ENCODE measurements around the gene UBA7.

UBA7 gene

DNA sequence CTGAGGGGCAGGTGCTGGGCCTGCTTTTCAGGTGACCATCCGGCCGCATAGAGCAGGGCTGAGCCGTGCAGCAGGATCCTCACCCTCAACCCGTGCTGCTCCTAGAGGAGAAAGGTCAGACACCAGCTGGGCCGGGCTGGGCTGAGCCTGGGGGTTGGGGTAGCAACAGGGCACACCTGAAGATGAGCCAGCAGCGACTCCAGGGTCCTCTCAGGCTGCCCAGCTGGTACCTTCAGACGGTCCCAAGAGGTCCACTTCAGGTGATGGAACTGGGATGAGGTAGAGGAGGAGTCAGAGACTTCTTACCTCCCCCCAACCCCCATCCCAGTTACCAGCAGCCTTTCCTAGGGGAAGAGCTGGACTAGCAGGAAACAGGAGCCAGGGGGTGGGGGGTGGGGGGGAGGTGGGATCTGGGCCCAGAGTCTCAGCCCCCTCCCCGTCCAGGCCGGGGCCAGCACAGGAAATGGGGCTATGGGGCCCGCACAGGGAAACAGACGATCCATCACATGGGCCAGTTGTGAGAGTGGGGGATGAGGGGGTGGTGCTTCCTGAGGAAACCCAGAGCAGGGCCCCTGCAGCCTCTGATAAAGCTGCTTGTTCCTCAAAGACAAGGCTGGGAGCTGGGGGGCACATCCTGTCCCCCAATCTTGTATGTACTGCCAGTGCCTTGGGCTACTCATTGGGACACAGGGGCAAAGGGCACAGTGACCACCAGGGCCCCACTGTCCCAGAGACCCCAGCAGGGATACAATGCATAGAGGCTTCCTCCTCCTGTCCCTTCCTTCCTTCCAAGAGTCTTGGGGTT is 7.7 kb downstream of the UBA7 start:
- no peak for DNase-seq

DNA sequence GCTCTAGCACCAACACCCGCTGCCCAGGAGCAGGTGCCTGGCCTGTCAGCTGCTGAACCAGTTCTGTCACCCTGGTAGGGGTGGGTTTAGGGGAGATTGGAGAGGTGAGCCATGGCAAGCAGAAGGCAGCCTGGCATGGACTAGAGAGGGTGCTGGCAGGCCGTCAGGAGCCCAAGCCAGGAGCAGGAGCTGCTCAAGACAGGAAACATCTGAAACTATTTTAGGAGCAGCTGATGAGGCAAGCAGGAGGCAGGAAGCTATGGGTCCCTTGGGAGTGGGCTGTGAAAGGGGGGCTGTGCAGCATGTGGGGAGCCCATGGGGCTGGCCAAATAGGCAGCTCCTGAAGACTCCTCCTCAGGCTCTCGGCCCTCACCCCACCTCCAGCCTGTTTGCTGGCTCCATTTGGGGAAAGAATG is 8.4 kb downstream of the UBA7 start:
- DNase-seq: no peak

DNA sequence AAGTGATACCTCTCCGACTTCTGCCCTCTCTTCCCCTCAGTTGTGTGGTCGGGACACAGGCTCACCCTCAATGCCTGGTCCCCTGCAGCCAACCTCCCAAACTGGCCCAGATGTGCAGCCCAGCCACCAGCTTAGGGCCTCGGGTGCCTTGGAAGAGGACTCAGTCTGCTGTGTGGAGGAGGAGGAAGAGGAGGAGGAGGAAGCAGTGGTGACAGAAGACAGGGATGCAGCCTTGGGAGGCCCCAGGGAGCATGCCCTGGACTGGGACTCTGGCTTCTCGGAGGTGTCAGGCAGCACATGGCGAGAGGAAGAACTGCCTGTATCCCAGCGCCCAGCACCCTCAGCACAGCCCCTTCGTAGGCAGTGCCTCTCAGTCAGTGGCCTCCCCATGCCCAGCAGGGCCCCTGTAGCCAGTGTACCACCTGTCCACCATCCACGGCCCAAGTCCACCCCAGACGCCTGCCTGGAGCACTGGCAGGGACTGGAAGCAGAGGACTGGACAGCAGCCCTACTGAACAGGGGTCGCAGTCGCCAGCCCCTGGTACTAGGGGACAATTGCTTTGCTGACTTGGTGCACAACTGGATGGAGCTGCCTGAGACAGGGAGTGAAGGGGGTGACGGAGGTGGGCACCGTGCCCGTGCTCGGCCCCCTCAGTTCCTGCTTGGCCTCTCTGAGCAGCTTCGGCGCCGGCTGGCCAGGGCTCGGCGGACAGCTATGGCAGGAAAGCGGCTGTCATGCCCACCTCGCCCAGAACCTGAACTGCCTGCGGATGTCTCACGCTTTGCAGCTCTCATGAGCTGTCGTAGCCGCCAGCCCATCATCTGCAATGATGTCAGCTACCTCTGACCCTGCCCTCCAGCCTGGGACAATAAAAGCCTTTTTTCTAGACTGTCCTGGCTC is 9.4 kb downstream of the UBA7 start:
- DNase-seq: no peak

DNA sequence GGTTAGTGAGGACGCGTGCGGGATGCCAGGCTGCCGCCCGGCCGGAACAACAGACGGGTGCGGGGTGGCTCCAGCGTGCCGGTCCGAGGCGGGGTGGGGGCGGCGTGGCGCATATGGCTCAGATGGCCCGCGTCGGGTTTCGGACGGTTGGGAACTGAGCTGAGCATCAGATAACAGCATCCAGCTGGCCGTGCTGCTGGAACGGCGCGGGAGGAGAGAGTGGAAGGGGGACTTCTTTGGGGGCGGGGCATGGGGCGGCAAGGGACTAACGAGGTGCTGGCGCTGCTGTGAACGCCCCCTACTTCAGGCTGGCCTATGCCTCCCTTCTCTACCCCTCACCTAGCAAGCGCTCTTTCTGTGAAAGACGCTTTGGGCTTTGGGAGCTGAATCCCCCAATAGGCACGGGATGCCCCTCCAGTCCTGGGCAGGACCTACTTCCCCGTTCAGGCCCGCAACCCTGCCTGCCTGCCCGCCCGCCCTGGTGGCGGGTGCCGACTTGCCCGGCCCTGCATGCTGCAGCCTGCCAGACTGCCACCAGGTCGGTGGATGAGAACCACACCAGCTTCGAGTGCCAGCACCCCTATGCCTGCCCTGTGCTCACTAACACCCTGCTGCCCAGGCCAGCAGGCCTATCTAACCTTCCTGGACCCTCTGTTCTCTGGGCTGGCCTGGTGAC is 10.2 kb downstream of the UBA7 start:
- DNase-seq: peak; percentile 20

DNA sequence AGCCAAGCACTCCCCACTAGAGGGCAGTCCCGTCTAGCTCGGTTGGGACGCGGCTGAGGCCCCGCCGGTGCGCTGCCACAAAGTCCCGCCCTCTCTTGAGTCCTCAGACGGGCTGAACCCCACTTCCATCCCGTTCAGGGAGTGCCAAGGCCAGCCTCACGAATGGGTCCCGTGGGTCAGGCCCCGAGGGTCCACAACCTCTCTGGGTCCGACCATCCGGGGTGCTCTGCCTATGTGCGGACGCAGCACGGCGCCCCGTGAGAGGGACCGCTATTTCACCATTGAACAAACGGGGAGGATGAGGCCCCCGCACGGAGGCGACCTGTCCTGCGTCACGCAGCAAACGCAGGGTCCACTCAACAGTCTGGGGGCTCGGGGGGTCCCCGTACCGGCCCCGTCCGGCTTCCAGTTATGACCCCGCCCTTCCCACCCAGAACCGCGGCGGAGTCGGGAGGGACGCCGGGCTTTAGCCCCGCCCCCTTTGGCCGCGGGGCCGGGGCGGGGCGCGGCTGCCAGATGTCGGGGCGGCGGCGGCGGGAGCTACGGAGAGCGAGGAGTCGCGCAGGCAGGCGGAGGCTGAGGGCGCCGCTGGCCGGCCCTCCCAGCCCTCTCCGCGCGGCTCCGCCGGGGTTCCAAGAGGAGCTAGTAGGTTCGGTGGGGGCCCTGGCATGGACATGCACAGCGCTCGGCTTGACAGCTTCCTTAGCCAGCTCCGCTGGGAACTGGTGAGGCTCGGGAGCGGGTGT is 10.9 kb downstream of the UBA7 start, which contains the start of gene INKA1:
TSS of gene INKA1 (plus strand) at position 543 of the 746 bp plus-strand sequence. CDS start at position 675, 132 bp downstream.
- peak; percentile 85 for DNase-seq

DNA sequence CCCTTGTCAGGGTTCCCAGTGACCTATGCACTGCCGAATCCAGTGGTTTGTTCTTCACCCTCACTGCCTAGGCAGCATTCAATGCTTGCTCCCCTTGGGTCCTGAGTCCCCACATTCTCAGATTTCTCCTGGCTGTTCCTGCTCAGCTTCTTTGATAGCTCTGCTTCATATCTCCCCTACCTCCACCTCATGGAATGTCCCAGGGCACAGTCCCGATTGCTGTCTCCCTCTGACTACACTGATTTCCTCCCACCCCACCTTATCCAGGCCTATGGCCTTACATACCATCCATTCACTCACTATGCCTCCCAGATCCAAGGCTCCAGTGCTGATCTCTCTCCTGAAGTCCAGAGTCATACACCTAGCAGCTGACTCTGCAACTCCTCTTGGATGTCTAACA is 12.6 kb downstream of the UBA7 start:
- no peak for DNase-seq

DNA sequence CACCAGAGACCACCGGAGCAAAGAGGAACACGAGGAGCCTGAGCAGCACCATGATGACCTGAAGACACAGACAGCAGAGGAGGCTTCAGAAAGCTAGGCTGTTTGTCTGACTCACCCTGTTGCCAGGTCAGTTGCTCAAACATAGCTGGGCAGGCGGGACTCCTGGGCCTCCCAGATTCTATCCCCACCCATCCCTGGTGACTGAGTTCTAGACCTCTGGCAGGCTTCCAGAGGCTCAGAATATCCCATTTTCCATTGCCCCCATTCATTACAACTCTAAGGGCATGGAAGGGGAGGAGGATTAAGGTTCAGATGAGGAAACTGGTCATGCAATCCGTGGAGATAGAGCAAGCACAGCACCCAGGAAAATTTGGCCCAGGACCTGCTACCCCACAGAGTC is 14.0 kb downstream of the UBA7 start, which contains the start of gene CDHR4:
TSS of gene CDHR4 (minus strand) at position 113 of the 400 bp plus-strand sequence. CDS start at position 52, 61 bp downstream.
- DNase-seq: no peak

DNA sequence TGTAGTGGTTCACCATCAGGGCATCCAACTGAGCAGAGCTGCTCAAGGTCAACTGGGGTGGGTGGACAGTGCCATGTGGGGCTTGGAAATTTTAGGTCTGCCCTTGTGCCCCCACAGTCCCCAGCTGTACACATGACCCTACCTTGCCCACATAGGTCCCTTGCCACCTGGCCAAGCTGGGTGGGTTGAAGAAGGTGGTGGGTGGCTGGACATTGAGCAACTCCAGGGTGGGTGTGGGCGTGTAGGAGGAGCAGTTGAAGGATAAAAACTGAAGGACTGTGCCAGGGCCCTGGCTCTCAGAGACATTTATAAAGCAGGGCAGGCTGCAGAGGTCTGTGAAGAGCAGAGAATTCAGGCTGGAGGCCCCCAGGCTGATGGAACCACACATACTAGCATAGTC is 14.6 kb downstream of the UBA7 start:
- no peak for DNase-seq

DNA sequence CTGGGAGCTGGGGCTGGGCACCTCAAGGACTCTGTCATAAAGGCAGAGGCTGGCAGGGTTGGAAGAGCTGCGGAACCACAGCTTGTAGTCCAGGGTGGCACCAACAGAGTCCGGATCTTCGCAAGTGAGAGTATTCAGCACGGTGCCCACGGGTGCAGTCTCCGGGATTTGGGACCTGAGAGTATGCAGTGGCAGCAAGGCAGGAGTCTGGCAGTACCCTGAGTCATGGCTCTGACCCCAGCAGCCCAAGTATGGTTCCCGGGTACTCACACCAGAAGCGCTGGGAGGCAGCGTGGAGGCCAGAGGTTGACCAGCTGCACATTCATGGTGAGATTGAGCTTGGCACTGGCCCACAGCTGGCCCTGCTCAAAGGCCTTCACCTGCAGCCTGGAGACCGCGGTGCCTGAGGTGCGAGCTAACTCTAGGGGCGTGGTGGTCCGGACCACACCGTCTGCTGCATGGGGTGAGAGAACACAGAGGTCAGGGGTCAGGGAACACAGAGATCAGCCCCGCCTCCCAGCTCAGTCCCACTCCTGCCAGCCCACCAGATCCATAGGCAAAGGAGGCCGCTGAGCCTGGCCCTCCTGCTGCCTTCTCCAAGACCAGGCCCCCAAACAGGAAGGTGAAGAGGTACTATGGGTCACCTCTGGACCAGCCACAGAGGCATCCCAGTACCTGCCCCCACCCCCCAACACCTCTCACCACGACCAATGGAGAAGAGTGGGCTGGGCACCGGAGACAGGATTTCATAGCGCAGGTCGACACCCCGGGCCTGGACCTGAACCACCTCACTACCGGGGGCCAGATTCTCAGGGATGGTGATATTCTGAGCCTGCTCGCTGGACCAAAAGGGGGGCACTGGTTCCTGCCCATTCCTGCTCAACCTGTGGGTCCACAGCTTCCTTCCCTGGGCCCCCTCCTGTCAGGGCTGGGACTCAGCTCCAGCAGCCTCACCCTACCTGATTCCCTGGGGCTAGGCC is 18.5 kb downstream of the UBA7 start:
- no peak for DNase-seq

DNA sequence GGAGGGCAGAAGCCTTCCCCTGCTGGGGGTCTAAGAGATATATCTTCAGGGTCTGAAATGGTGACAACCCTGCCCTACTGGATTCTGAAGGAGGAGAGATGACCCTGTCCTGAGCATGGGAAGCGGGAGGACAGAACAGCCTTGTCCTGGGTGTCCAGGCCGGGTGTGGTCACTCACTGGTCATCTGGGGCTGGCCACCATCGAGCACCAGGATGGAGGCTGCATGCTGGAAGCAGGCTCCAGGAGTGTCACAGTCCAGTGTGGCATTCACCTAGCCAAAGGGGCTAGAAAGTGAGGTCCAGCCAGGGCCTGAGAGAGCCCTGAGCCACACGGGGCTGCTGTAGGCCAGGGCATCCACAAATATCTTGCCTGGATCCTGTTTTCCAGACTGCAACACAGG is 19.3 kb downstream of the UBA7 start:
- DNase-seq: no peak

DNA sequence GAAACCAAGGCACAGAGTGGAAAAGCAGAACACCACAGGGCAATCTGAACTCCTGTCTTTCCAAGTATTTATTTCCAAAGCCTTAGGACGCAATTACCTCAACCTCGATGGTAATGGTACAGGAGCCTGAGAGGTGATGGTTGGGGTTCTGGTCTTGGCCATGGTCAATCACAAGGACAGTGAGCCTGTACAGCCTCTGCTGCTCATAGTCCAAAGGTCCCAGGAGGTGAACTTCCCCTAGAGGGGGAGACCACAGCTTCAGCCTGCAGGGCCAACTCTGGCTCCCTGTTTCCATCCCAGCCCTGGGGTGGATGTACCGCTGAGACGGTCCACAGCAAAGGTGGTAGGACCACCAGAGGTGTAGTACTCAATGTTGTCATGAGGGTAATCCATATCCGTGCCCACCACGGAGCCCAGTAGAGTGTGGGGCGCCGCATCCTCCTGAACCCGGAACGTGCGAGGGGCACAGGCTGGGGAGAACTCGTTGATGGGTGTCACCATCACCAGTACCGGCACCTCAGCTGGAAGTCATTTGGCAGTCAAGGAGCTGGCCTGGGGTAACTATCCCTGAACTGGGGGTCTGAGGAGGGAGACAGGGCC is 20.2 kb downstream of the UBA7 start:
- no peak for DNase-seq

DNA sequence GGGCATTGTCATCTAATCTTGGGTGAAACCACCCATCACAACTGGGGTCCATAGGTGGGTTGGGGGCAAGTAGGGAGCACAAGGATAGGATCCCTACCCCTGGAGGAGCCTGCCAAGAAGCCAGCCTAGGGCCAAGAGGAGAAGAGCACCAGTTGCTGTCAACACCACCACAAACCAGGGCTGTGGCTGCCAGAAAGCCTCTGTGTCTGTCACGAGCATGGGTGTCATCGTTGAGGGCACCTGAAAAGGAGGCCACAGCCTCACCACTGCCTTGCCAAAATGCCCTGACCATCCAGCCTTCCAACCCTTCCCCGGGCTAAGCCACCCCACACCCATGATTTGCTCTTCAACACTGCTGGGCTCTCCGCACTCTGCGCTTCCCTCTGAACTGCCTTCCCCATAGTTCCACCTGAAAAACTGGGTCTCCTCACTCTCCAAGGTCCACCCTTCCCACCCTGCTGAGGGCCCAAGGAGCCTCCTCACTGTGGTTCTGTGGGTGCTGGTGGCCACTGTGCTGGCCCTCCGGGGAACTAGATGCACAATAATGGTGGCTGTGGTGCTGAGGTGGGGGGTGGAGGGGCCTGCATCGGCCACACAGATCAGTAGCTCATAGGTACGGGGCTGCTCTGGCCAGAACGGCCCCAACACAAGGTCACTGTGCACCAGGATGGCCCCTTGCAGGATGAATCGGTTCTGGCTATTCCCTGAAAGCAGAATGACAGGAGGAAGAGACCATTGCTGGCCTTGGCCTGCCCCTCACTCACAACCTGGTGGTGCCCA is 21.2 kb downstream of the UBA7 start:
- no peak for DNase-seq

DNA sequence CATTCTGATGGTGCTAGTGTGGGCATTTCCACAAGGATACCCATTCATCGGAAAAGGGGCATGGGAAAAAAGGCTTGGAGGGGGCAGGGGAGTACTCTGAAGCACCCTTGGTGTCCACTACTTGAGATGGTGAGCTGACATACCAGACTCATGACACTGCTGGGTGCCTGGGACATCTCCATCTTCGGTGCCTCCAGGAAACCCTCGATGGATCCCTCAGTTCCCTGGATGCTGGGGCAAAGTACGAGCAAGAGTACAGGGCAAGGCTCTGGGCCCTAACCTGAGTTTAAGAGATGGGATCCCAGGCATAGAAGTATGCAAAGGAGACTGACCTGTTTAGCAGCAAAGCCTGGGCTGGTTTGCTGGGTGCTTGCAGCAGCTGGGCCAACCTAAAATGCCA is 22.2 kb downstream of the UBA7 start:
- no peak for DNase-seq

DNA sequence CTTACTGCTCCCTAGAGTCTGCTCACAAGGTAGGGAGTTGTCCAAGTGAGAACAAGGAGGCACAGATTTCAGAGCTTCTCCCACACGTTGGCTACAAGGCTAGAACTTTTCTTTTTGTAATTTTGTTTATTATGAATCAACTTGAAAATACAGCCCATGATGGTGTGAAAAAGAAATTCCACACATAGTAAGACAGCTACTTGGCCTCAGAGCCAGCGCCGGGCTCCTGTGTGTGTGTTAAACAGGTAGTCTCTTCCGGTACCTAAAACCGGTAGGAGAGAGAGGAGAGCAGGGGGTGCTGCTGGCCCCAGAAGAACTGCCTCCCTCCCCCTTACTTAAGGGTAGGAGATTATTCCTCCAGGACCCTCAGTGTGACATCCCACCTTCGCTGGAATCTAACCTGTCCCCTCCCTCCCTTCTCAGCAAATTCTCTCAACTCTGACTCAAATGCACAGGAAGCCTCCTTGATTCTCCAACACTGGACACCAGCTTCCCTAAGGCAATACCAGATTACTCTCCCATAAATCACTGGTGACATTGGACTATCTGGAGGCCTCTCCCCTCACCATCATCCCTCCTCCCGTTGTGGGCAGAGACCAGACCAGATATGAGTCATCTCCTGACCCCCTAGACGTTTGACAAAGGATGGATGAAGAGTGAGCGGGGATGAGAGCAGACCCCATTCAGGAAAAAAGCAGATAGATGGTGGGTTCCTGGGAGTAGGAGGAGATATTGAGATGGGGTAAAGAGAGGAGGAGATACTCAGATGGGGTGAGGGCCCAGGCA is 22.9 kb downstream of the UBA7 start:
- DNase-seq: no peak

DNA sequence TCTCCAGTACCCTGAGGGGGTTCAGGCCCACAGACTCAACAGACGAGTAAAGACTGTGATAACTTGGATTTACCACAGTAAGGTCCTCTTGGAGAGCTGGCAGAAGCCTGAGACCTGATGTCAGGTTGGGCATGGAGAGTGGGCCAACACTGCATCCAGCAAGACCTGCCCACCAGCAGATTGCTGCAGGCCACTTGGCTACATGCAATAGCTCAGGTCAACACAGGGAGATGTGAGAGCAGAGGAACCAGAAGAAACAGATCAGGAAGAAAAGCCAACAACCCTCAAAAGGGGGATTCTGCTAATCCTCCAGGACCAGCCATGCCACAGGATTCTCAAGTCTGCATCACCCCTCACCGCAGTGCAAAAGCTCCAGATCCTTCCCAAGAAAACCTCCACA is 25.7 kb downstream of the UBA7 start:
- DNase-seq: no peak

DNA sequence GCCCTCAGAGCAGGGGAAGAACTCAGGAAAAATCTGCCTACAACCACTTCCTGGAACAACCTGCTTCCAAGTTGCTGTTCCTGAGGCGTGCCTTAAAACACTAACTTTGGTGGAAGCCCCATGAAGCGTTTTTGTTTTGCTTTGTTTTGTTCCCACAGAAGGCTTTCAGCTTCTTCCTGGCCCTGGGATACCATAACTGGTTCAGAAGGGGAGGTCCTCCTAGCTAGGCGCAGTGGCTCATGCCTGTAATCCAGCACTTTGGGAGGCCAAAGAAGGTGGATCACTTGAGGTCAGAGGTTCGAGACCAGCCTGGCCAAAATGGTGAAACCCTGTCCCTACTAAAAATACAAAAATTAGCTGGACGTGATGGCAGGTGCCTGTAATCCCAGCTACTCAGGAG is 26.2 kb downstream of the UBA7 start:
- no peak for DNase-seq

DNA sequence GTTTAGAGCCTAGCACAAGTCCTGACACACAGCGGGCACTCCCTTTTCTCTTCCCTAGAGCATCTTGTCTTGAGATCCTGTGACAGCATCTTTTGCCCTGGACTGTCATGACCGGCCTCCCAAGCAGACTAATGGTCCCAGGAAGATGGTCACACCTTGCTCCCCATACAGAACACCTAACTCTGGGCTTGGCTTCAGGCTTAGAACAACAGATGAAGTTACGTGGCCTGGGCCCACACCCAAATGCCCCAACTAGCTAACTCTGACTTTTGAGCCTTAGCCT is 26.6 kb downstream of the UBA7 start:
- DNase-seq: no peak

DNA sequence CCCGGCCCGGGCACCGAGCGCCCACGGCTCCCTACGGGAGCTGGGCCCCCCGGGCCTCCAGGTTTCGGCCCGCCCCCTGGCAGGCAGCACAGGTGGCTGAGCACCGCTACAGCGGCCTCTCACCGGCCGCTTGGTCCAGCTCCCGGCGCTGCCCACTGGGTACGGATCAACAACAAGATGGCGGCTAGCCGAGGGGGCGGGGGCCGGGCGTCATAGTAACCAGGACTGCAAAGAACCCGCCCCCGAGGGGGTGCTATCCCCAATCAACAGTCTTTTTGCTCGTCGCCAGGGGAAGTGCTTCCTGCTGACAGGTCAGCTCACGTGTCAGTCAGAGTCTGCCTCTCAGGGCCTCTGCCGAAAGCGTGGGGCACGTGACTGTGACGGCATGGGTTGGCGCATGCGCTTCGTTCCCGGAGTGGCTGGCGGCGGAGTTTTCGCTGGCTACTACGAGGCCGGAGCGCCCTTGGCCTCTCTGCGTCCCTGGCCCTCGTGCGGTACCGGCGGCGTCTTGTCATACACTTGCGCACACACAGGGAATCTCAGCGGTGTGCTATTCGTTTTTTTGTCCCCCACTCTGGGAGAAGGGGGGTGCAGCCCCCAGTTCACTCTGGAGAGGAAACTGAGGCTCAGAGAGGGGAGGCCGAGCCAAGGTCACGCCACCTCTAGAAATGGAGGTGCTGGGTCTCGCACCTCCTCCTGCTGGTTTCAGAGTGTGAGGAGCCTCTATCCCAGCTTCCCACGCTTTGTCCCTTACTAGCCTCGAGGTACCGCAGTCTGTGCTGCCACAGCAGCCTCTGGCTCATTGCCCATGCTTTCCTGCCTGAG is 27.2 kb downstream of the UBA7 start, which contains the start of gene IP6K1:
TSS of gene IP6K1 (minus strand) at position 186 of the 825 bp plus-strand sequence. CDS start 38,502 bp downstream, outside the sequence.
- DNase-seq: peak; percentile 100

Measured in CD4-positive, alpha-beta T cell treated with Interleukin-4 for 4 hours (primary cell).